Hematopoietic multipotent progenitor cell (in vitro differentiated cells): ENCODE results near the gene PTPRD. TPM values are rescaled to one million over a fixed set of nuclear protein-coding genes. Genes with fewer than 3 reads are reported as not detected.

Experiments
- DNase-seq, 3 donors: peaks; one replicate each; pipeline ENCODE4 v3.0.0-alpha.2; 2011 to 2015; ENCODE audit warnings: low read depth in 2 of 3, low spot score in 2 of 3
- small RNA-seq: library from RNA; depleted of rRNA; stranded (forward); fragments of <200 nt; gene quantifications from one replicate; pipeline ENCODE3, GENCODE V24; 2012
- total RNA-seq: library from RNA; depleted of rRNA; stranded (reverse); fragments of >200 nt; gene quantifications from one replicate; pipeline ENCODE4 v1.2.3, GENCODE V29; 2012

PTPRD gene
- total RNA-seq, 1 donor: 16.2 TPM

DNA sequence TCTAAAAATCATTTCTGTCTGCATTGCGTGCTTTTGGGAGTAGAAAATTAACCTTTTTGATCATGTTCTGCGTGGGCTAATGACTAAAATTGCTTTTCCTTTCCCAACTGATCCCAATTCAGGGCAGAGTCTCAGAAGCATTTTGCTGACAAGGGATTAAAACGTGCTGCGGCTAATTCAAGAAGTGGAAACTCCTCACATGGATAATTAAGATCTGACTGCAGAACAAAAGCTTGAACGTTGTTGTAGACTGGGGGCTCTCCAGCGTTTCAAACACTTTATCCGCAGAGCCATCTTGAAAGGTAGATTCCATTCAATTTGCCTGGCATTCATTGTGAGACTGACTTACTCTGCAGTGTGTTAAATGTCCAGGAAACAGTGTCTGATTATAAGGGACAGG lies 2327.9 kb downstream of the PTPRD start:
- no peak for DNase-seq

DNA sequence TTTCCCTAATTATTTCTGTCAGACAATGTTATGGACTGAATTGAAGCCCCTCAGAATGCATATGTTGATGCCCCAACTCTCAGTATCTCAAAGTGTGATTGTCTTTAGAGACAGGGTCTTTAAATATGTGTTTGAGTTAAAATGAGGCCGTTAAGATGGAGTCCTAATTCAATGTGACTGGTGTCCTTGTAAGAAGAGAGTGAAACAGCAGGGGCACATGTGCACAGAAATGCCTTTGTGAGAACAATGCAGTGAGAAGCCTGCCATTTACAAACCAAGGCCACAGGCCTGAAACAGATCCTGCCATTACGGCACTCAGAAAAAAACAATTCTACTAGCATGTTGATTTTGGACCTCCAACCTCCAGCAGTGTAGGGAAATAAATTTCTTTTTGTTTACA lies 2330.3 kb downstream of the PTPRD start:
- DNase-seq: no peak

- no peak for DNase-seq
These were observed 2332.0 kb downstream of the PTPRD start for GRCh38 chr9:8280811-8281210.

GRCh38 chr9:8278048-8278447 lies 2334.8 kb downstream of the PTPRD start:
- no peak for DNase-seq

DNA sequence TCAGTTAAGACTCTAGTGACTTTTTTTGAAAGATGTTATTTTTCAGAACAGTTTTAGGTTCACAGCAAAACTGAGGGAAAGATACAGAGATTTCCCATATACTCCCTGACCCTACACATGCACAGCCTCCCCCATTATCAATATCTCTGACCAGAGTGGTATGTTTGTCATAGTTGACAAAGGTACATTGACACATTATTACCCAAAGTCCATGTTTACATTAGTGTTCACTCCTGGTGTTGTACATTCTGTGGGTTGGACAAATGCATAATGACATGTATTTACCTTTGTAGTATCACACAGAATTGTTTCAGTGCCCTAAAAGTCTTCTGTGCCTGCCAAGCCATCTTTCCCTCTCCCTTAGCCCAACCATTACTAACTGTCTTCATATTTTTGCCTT lies 2342.6 kb downstream of the PTPRD start:
- DNase-seq: no peak

DNA sequence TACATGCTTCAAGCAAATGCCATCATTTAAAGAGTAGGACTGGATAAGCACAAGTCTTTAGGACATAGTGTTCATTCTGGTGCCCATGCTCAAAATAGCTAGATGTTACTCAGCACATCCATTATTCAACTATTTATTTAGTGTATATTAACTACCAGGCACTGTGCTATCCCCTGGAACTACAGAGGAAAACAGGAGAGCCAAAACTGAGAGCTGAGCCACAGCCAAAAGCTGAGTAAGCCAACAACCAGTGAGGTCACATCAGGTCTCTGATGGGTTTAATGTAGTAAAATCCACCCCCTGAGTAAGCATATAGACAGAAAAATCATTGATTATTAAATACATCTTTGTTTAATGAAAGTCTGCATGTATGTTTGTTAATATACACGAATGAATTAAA lies 2343.9 kb downstream of the PTPRD start:
- no peak for DNase-seq

- no peak for DNase-seq
These were observed 2344.5 kb downstream of the PTPRD start for GRCh38 chr9:8268216-8268878.

GRCh38 chr9:8267636-8268035 lies 2345.2 kb downstream of the PTPRD start:
- no peak for DNase-seq

DNA sequence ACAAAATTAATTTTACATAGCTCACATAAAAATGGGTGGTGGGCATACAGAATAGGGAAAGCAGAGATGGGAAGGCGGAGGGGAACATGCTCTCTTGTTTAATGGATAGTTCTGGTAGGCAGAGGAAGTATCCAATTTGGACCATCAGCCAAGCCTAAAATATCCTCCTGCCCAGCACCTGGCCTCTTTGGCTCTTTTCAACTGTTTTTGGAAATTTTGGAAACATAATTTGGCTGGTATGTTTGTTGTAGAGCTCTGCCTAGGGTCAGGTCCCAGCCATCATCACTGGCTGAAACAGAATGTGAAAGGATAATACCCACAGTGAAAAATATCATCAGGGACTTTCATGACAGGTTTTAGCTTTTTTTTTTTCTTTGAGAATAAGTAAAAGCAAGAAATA lies 2345.9 kb downstream of the PTPRD start:
- DNase-seq: no peak

DNA sequence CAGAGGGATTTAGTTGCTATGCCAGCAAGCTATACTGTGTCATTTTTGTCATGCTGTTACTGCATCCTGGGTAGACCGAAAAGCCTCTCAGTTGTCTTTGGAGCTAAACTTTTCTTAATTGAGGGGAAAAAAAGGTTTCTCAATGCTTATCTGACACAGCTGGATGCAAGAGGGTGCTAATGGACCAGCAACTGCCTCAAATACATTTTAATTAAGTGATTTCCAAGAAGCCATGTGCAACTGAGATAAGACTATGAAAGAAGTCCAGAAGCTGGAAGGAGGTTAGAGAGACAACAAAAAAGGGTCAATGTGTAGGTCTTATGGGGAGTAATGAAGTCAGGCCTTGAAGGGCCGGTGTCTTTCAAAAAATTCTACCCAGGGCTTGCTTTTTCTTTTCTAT lies 2347.5 kb downstream of the PTPRD start:
- DNase-seq: no peak

Small RNA genes within 50 kb of the gene (small RNA-seq; reads per million reads assigned to genes)
- not detected for gene AL135790.2
- gene RNU7-185P: not detected
